Cardiac fibroblast (primary cell): Measurements from ENCODE around the gene ULK3.
A peak's percentile ranks its signal among the peaks of the same experiment; 100 is the strongest.

Experiments
- DNase-seq, 2 donors: peaks; one replicate each; pipeline versions ENCODE4 v3.0.0 to v3.0.0-alpha.2; 2010; ENCODE audit warnings: low read depth in 2 of 2
- H3K4me3 ChIP-seq, 2 donors: replicated peaks in 1 of 2; 1 replicate in 1 of 2; 2 replicates in 1 of 2; pipeline ENCODE4 v1.5.1; 2011; ENCODE audit warnings: low read depth in 2 of 2, low read length in 2 of 2, mild to moderate bottlenecking in 2 of 2, moderate library complexity in 1 of 2
- TF ChIP-seq, protein P1 (sequence below): IDR thresholded peaks from one replicate; pipeline ENCODE4 v1.5.1; 2011; ENCODE audit warnings: low read depth, mild to moderate bottlenecking, low read length, inconsistent platforms

The ULK3 gene

DNA sequence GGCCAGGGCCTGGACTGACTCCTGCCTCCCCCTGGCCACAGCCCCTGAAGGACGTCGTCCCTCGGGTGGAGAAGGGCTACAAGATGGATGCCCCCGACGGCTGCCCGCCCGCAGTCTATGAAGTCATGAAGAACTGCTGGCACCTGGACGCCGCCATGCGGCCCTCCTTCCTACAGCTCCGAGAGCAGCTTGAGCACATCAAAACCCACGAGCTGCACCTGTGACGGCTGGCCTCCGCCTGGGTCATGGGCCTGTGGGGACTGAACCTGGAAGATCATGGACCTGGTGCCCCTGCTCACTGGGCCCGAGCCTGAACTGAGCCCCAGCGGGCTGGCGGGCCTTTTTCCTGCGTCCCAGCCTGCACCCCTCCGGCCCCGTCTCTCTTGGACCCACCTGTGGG, 40.7 kb downstream of the ULK3 start:
- TF ChIP-seq, protein P1, sequence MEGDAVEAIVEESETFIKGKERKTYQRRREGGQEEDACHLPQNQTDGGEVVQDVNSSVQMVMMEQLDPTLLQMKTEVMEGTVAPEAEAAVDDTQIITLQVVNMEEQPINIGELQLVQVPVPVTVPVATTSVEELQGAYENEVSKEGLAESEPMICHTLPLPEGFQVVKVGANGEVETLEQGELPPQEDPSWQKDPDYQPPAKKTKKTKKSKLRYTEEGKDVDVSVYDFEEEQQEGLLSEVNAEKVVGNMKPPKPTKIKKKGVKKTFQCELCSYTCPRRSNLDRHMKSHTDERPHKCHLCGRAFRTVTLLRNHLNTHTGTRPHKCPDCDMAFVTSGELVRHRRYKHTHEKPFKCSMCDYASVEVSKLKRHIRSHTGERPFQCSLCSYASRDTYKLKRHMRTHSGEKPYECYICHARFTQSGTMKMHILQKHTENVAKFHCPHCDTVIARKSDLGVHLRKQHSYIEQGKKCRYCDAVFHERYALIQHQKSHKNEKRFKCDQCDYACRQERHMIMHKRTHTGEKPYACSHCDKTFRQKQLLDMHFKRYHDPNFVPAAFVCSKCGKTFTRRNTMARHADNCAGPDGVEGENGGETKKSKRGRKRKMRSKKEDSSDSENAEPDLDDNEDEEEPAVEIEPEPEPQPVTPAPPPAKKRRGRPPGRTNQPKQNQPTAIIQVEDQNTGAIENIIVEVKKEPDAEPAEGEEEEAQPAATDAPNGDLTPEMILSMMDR = no peak
- H3K4me3 ChIP-seq = no peak overlapping the region
- DNase-seq = no peak

DNA sequence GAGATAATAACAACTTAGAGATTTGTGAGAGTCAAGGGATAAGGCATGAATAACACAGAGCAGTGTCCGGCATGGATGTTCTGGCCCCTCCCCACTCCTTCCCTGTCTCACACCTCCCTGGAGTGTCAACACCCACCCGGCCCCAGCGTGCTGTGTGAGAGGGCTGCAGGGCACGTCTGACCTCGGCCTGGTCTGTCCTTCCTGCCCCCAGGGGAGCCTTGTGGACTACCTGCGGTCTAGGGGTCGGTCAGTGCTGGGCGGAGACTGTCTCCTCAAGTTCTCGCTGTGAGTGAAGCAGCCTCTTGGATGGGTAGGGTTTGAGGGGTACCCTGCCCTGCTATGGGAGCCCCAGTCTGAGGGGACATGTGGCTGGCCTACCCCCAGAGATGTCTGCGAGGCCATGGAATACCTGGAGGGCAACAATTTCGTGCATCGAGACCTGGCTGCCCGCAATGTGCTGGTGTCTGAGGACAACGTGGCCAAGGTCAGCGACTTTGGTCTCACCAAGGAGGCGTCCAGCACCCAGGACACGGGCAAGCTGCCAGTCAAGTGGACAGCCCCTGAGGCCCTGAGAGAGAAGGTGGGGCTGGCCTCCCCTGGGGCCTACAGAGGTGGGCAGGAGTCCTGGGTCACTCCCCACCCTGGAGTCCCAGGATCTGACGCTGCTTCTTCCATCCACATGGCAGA, 41.5 kb downstream of the ULK3 start:
- no peak overlapping the region for H3K4me3 ChIP-seq
- TF ChIP-seq, protein P1 = no peak
- DNase-seq = no peak

DNA sequence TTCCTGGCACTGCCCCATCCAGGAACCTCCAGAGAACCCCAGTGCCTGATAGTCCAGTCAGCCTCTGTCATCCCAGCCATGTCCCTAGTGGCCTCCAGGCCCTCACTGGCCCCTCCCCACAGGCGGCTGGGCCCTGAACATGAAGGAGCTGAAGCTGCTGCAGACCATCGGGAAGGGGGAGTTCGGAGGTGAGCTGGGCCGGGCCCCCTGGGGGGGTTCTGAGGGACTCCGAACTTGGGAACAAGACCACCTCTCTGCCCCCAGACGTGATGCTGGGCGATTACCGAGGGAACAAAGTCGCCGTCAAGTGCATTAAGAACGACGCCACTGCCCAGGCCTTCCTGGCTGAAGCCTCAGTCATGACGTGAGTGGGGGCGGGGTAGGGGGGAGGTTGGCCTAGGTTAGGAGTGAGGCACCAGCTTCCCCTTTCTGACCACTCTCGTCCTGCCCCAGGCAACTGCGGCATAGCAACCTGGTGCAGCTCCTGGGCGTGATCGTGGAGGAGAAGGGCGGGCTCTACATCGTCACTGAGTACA, 42.3 kb downstream of the ULK3 start:
- TF ChIP-seq, protein P1 = no peak
- DNase-seq = no peak
- no peak overlapping the region for H3K4me3 ChIP-seq

DNA sequence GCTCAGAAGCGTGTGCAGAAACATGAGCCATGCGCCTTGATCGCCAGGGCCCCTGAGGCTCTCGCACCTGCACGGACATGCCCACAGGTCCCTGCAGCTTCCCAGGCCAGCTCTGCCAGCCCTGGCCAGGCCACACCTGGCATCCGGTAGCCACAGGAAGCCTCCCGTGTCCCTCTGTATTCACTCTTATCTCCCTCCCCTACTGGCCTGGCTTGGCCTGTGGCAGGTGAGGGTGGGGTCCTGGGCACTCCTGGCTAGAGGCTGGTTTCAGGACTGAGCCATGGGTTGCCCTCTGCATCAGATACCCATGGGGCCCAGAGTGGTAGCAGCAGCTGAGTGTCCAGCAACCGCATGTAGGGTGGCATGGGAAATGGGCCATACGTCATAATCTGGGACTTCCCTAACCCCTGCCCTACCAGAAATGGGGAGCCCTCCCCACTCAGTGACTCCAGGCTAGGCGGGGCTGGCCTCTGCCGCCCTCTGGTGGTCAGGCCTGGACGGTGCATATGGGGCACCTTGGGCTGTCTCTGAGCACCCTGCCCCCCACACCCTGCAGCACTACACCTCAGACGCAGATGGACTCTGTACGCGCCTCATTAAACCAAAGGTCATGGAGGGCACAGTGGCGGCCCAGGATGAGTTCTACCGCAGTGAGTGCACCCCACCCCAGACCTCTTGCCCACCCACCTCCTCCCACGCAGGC, 42.9 kb downstream of the ULK3 start:
- H3K4me3 ChIP-seq = no peak overlapping the region
- TF ChIP-seq, protein P1 = peak; percentile 99
- DNase-seq = peak; percentile 66 to 71

DNA sequence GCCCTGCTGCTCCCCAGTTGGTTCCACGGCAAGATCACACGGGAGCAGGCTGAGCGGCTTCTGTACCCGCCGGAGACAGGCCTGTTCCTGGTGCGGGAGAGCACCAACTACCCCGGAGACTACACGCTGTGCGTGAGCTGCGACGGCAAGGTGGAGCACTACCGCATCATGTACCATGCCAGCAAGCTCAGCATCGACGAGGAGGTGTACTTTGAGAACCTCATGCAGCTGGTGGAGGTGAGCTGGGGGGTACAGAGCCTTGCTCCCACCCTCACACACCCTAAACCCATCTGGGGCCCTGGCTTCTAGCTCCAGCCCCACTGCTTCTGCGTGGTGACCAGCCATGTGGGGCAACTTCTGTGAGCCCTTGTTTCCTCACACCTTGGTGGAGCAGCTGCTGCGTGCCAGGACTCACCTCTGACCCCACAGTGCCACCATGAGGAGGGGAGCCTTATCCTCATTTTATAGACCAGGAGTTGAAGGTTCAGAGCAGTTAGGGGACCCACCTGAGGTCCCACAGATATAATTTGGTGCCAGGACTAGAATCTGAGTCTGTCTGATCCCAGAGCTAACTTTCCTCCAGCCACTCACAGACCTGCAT, 43.6 kb downstream of the ULK3 start:
- H3K4me3 ChIP-seq = no peak overlapping the region
- TF ChIP-seq, protein P1 = no peak
- DNase-seq = no peak

DNA sequence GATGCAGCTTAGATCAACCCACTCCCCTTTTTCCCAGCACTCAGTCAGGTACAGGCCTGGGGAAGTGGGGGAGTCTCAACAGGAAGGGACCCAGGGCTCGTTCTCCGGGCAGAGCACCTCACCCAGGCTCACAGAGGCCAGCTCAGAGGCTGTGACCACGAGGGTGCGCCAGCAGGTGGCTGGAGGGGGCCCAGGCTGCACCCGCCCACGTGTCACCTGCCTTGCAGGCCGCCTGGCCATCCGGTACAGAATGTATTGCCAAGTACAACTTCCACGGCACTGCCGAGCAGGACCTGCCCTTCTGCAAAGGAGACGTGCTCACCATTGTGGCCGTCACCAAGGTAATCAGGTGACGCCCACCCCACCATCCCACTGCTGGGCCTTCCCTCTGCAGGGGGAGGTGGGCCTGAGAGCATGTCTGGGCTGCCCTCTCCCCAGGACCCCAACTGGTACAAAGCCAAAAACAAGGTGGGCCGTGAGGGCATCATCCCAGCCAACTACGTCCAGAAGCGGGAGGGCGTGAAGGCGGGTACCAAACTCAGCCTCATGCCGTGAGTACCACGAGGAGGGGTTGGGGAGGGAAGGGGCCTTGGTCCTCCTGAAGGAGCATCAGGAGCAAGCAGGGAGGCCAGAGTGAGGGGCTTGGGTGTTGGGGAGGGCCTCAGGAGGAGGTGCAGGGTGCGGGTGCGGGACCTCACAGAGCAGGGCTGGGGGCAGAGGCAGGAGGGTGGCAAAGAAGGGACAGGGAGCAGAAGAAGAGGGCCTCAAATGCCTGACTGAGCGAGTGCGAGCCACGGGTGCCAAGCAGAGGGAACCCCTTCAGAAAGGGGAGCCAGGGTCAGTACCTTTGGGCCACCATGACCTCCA, 44.3 kb downstream of the ULK3 start:
- DNase-seq = no peak
- TF ChIP-seq, protein P1 = no peak
- no peak overlapping the region for H3K4me3 ChIP-seq
